Astrocyte (in vitro differentiated cells and primary cell): ENCODE measurements around the gene PPIF.

Source experiments
- CTCF ChIP-seq: IDR thresholded peaks from 2 replicates; pipeline ENCODE4 v1.5.1; 2011; ENCODE audit warnings: low read depth, mild to moderate bottlenecking, inconsistent platforms, low read length, moderate library complexity; ENCODE audit not compliant: insufficient read depth
- EZH2 ChIP-seq: IDR thresholded peaks from 2 replicates; pipeline ENCODE4 v1.6.1; 2012; ENCODE audit warnings: mild to moderate bottlenecking, low read length, inconsistent platforms; ENCODE audit not compliant: insufficient read depth

GRCh38 chr10:79310911-79311573, 36.2 kb upstream of the PPIF start:
- TF ChIP-seq CTCF (no peak), EZH2 (no peak)
